Panc1 (cell line): ENCODE measurements around the gene SSTR5.

Experiments
- REST ChIP-seq, 2 experiments: IDR thresholded peaks; 2 replicates each; pipeline ENCODE4 v1.6.1; 2011 to 2012; ENCODE audit warnings: low read depth in 2 of 2, control low read depth in 1 of 2, low read length in 1 of 2, mild to moderate bottlenecking in 1 of 2, moderate library complexity in 1 of 2; ENCODE audit not compliant: insufficient read depth in 1 of 2
- SIN3A ChIP-seq: IDR thresholded peaks from 2 replicates; pipeline ENCODE4 v1.6.1; 2012; ENCODE audit warnings: low read depth, mild to moderate bottlenecking, low read length, moderate library complexity, borderline replicate concordance; ENCODE audit not compliant: insufficient read depth
- TF ChIP-seq, protein P1 (sequence below): fragments of 450-650 bp; IDR thresholded peaks from 2 replicates; pipeline ENCODE4 v1.5.1; 2017; ENCODE audit warnings: mild to moderate bottlenecking

GRCh38 chr16:1124291-1124690 is 51.7 kb downstream of the SSTR5 start:
- TF ChIP-seq, protein P1, sequence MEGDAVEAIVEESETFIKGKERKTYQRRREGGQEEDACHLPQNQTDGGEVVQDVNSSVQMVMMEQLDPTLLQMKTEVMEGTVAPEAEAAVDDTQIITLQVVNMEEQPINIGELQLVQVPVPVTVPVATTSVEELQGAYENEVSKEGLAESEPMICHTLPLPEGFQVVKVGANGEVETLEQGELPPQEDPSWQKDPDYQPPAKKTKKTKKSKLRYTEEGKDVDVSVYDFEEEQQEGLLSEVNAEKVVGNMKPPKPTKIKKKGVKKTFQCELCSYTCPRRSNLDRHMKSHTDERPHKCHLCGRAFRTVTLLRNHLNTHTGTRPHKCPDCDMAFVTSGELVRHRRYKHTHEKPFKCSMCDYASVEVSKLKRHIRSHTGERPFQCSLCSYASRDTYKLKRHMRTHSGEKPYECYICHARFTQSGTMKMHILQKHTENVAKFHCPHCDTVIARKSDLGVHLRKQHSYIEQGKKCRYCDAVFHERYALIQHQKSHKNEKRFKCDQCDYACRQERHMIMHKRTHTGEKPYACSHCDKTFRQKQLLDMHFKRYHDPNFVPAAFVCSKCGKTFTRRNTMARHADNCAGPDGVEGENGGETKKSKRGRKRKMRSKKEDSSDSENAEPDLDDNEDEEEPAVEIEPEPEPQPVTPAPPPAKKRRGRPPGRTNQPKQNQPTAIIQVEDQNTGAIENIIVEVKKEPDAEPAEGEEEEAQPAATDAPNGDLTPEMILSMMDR = no peak
- TF ChIP-seq SIN3A (no peak), REST (IDR thresholded peaks at IDR 0.05; ENCODE audit: insufficient read depth in 1 of 2, low read depth in 2 of 2, low read length in 1 of 2) (no peak)
